H9 (cell line): Measurements from ENCODE around the gene ZNF385D. TPM values are rescaled to one million over a fixed set of nuclear protein-coding genes. Genes with fewer than 3 reads are reported as not detected.

Experiments
- DNase-seq: peaks from one replicate; pipeline ENCODE4 v3.0.0-alpha.2; 2017
- H2AFZ ChIP-seq: one replicate; pipeline ENCODE4 v1.6.1; 2013; ENCODE audit warnings: mild to moderate bottlenecking, low read length, control low read depth, moderate library complexity
- H2AK5ac ChIP-seq: 2 replicates; pipeline ENCODE4 v1.6.1; 2013; ENCODE audit warnings: low read length, control low read depth, mixed read lengths; ENCODE audit not compliant: insufficient read length
- H2BK120ac ChIP-seq: one replicate; pipeline ENCODE4 v1.6.1; 2013; ENCODE audit warnings: low read depth, mild to moderate bottlenecking, low read length, control low read depth, inconsistent platforms; ENCODE audit not compliant: poor library complexity, severe bottlenecking
- H2BK12ac ChIP-seq: 2 replicates; pipeline ENCODE4 v1.6.1; 2013; ENCODE audit warnings: low read length, control low read depth, mixed read lengths, low read depth; ENCODE audit not compliant: insufficient read length
- H2BK15ac ChIP-seq: 2 replicates; pipeline ENCODE4 v1.6.1; 2013; ENCODE audit warnings: low read depth, low read length, control low read depth
- H2BK20ac ChIP-seq: one replicate; pipeline ENCODE4 v1.6.1; 2013; ENCODE audit warnings: low read depth, mild to moderate bottlenecking, low read length, control low read depth, inconsistent platforms; ENCODE audit not compliant: poor library complexity, severe bottlenecking
- H2BK5ac ChIP-seq: 2 replicates; pipeline ENCODE4 v1.6.1; 2013; ENCODE audit warnings: low read length, control low read depth, mixed read lengths; ENCODE audit not compliant: insufficient read length
- H3K14ac ChIP-seq: 2 replicates; pipeline ENCODE4 v1.6.1; 2013; ENCODE audit warnings: low read length, control low read depth; ENCODE audit not compliant: insufficient read depth
- H3K18ac ChIP-seq: 2 replicates; pipeline ENCODE4 v1.6.1; 2013; ENCODE audit warnings: low read depth, mild to moderate bottlenecking, mixed read lengths, low read length, control low read depth; ENCODE audit not compliant: insufficient read length
- H3K23ac ChIP-seq: 2 replicates; pipeline ENCODE4 v1.6.1; 2013; ENCODE audit warnings: low read length, control low read depth, mixed read lengths, low read depth; ENCODE audit not compliant: insufficient read length
- H3K23me2 ChIP-seq: 2 replicates; pipeline ENCODE4 v1.6.1; 2013; ENCODE audit warnings: low read depth, mild to moderate bottlenecking, mixed read lengths, low read length, control low read depth; ENCODE audit not compliant: insufficient read length, poor library complexity, severe bottlenecking
- H3K27ac ChIP-seq: 2 replicates; pipeline ENCODE4 v1.5.1; 2013; ENCODE audit warnings: low read length, control low read depth, mixed read lengths, low read depth; ENCODE audit not compliant: insufficient read length
- H3K27me3 ChIP-seq: 2 replicates; pipeline ENCODE4 v1.6.1; 2013; ENCODE audit warnings: low read length, control low read depth, inconsistent platforms; ENCODE audit not compliant: insufficient read depth
- H3K4ac ChIP-seq: 2 replicates; pipeline ENCODE4 v1.6.1; 2013; ENCODE audit warnings: low read depth, mild to moderate bottlenecking, control low read depth, inconsistent platforms, low read length, moderate library complexity
- H3K4me1 ChIP-seq: 2 replicates; pipeline ENCODE4 v1.6.1; 2013; ENCODE audit warnings: low read length, control low read depth, inconsistent platforms; ENCODE audit not compliant: insufficient read depth
- H3K4me2 ChIP-seq: 2 replicates; pipeline ENCODE4 v1.6.1; 2013; ENCODE audit warnings: low read length, control low read depth, mixed read lengths; ENCODE audit not compliant: insufficient read length, insufficient read depth
- H3K56ac ChIP-seq: 2 replicates; pipeline ENCODE4 v1.6.1; 2013; ENCODE audit warnings: low read depth, mild to moderate bottlenecking, mixed read lengths, low read length, control low read depth; ENCODE audit not compliant: insufficient read length
- H3K79me1 ChIP-seq: 2 replicates; pipeline ENCODE4 v1.6.1; 2013; ENCODE audit warnings: low read depth, mild to moderate bottlenecking, moderate library complexity, low read length, control low read depth, inconsistent platforms; ENCODE audit not compliant: insufficient read depth, poor library complexity, severe bottlenecking
- H3K79me2 ChIP-seq: 2 replicates; pipeline ENCODE4 v1.6.1; 2013; ENCODE audit warnings: low read length, control low read depth, inconsistent platforms; ENCODE audit not compliant: insufficient read depth
- H3K9ac ChIP-seq: 2 replicates; pipeline ENCODE4 v1.6.1; 2013; ENCODE audit warnings: low read length, control low read depth, mixed read lengths; ENCODE audit not compliant: insufficient read length; ENCODE audit errors: extremely low read depth
- H3K9me3 ChIP-seq: one replicate; pipeline ENCODE4 v1.6.1; 2013; ENCODE audit warnings: low read depth, low read length, inconsistent platforms; ENCODE audit not compliant: control insufficient read depth
- H3T11ph ChIP-seq: one replicate; pipeline ENCODE4 v1.6.1; 2013; ENCODE audit warnings: mild to moderate bottlenecking, low read length, control low read depth, inconsistent platforms
- H4K20me1 ChIP-seq: one replicate; pipeline ENCODE4 v1.6.1; 2013; ENCODE audit not compliant: control insufficient read depth, insufficient read length, insufficient read depth
- H4K5ac ChIP-seq: 2 replicates; pipeline ENCODE4 v1.6.1; 2013; ENCODE audit warnings: low read depth, mild to moderate bottlenecking, mixed read lengths, low read length, control low read depth; ENCODE audit not compliant: insufficient read length
- H4K8ac ChIP-seq: replicated peaks from 2 replicates; pipeline ENCODE4 v1.6.1; 2013; ENCODE audit warnings: low read length, control low read depth, mixed read lengths, low read depth; ENCODE audit not compliant: insufficient read length
- H4K91ac ChIP-seq: 2 replicates; pipeline ENCODE4 v1.6.1; 2013; ENCODE audit warnings: low read depth, mild to moderate bottlenecking, moderate library complexity, mixed read lengths, low read length, control low read depth; ENCODE audit not compliant: insufficient read length
- H3K27ac Mint-ChIP-seq, 3 experiments: 2 replicates in 2 of 3; 3 replicates in 1 of 3; pipeline ENCODE4 v1.8.0; 2020 to 2021; ENCODE audit warnings: mixed read lengths in 3 of 3, mild to moderate bottlenecking in 1 of 3, moderate library complexity in 1 of 3
- H3K27me3 Mint-ChIP-seq: 2 replicates; pipeline ENCODE4 v1.8.0; 2021; ENCODE audit warnings: low read depth, mild to moderate bottlenecking, moderate library complexity, mixed read lengths
- H3K36me3 Mint-ChIP-seq, 3 experiments: 2 replicates in 2 of 3; 3 replicates in 1 of 3; pipeline ENCODE4 v1.8.0; 2020 to 2021; ENCODE audit warnings: low read depth in 3 of 3, mixed read lengths in 3 of 3; ENCODE audit not compliant: insufficient read depth in 1 of 3
- H3K4me1 Mint-ChIP-seq, 2 experiments: 2 replicates each; pipeline ENCODE4 v1.8.0; 2020; ENCODE audit warnings: mixed read lengths in 2 of 2
- H3K4me3 Mint-ChIP-seq, 2 experiments: 2 replicates in 1 of 2; 3 replicates in 1 of 2; pipeline ENCODE4 v1.8.0; 2020 to 2021; ENCODE audit warnings: mild to moderate bottlenecking in 2 of 2, mixed read lengths in 2 of 2, moderate library complexity in 1 of 2
- H3K9me3 Mint-ChIP-seq, 2 experiments: 2 replicates in 1 of 2; 3 replicates in 1 of 2; pipeline ENCODE4 v1.8.0; 2020; ENCODE audit warnings: mild to moderate bottlenecking in 2 of 2, mixed read lengths in 2 of 2, moderate library complexity in 1 of 2
- CTCF ChIP-seq: fragments of 200-600 bp; sonication (generic); conservative IDR thresholded peaks from 3 replicates; pipeline ENCODE4 v1.8.0; 2021; ENCODE audit warnings: antibody characterized with exemption, mild to moderate bottlenecking
- WGBS: extraction: QIAGEN DNeasy Blood & Tissue Kit; methylation state at CpG from one replicate; pipeline ENCODE4 v1.1.7; 2013; ENCODE audit warnings: missing lambda C conversion rate, low lambda C conversion rate, mixed read lengths; ENCODE audit not compliant: insufficient read length; ENCODE audit errors: extremely low coverage; 5-methylcytosine and 5-hydroxymethylcytosine counted together
- total RNA-seq: library from RNA; stranded (reverse); gene quantifications from 2 replicates; pipeline ENCODE4 v1.2.1, GENCODE V29; 2021

The ZNF385D gene
- total RNA-seq, 1 experiment from 2014 or later, result 1.5 TPM

DNA sequence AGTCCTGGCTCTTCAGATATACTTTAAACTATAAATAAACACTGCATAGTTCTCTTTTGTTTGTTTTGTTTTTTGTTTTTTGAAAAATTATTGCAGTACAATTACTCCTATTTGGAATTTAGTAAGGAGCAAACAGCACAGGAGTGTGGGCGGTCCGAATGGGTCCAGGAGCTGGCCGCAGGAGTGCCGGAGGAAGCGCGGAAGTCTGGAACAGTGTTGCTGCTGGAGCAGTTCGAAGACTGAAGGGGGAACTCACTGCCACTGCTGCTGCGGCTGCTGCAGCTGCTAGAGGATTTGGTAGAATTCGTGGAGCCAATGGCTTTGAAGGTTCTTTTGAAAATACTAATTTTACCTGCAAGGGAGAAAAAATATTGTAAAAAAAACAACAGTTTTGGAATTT, 329.9 kb downstream of the ZNF385D start:
- Histone ChIP-seq H3K27ac (no peak overlapping the region), H3K4ac (no peak overlapping the region), H3K23me2 (no peaks in the 10 kb centered on the region), H4K5ac (no peak overlapping the region), H4K91ac (no peak overlapping the region), H2AK5ac (no peak overlapping the region), H2BK12ac (no peak overlapping the region), H3K56ac (no peak overlapping the region), H3K14ac (no peak overlapping the region), H3K9ac (no peak overlapping the region), H2BK120ac (no peak overlapping the region), H3K4me1 (no peaks in the 10 kb centered on the region; the same call in 1 of the 2 replicates), H4K20me1 (no peaks in the 10 kb centered on the region), H3T11ph (no peak overlapping the region), H3K4me2 (no peak overlapping the region), H3K79me2 (no peaks in the 10 kb centered on the region), H3K23ac (no peak overlapping the region), H4K8ac (no peak overlapping the region), H3K79me1 (no peaks in the 10 kb centered on the region), H2AFZ (no peak overlapping the region), H2BK20ac (no peak overlapping the region), H2BK5ac (no peak overlapping the region), H3K18ac (no peak overlapping the region), H2BK15ac (no peak overlapping the region), H3K9me3 (no peaks in the 10 kb centered on the region), H3K27me3 (no peaks in the 10 kb centered on the region)
- WGBS, result no CpG with 5 or more reads among the region's 9 CpGs
- Mint-ChIP-seq H3K27ac (peak overlapping the region; percentile 47 to 75 (median 55); a peak in 2 of 7 replicates), H3K4me3 (no peak overlapping the region), H3K9me3 (no peaks in the 10 kb centered on the region), H3K36me3 (no peaks in the 10 kb centered on the region), H3K4me1 (peaks cover 10% of the 10 kb centered on the region in 2 experiments), H3K27me3 (no peaks in the 10 kb centered on the region)
- TF ChIP-seq CTCF, result no peak
- no peak for DNase-seq
